Measurements from ENCODE around the gene SLMAP. TPM values are rescaled to one million over a fixed set of nuclear protein-coding genes. Genes with fewer than 3 reads are reported as not detected.
"Not testable (repeated sequence)": the region's sequence is repeated elsewhere in the genome, so short reads cannot be mapped to it uniquely, and the experiment has no call there.

Gene SLMAP
- total and polyA plus RNA-seq, 10 donors = 7.8 to 77.3 (median 62.9) TPM

DNA sequence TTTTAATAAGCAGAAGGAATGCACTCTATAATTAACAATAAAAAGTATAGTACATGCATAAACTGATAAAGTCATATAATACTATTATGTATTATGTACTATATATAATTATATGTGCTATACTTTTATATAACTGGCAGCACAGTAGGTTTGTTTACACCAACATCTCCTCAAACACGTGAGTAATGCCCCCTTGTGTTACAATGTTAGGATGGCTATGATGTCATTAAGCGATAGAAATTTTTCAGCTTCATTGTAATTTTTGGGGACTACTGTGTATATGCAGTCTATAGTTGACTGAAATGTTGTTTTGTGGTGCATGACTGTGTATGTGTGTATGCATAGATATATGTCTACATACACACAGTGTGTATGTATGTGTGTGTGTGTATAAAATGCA is 100.6 kb downstream of the SLMAP start:
- 62 to 79% (median 68%) methylated on average over 2 of the region's 2 CpGs for WGBS, 5 donors
- H3K27ac ChIP-seq = no peak overlapping the region
- no peak for DNase-seq
- H3K36me3 ChIP-seq = peaks cover 0 to 80% (median 24%) of the 10 kb centered on the region in 6 donors
- H3K4me1 ChIP-seq = no peaks in the 10 kb centered on the region
- TF ChIP-seq POLR2A (IDR thresholded peaks at IDR 0.05) = no peak
- TF ChIP-seq POLR2AphosphoS5 (IDR thresholded peaks at IDR 0.05) = no peak
- TF ChIP-seq, protein P1, sequence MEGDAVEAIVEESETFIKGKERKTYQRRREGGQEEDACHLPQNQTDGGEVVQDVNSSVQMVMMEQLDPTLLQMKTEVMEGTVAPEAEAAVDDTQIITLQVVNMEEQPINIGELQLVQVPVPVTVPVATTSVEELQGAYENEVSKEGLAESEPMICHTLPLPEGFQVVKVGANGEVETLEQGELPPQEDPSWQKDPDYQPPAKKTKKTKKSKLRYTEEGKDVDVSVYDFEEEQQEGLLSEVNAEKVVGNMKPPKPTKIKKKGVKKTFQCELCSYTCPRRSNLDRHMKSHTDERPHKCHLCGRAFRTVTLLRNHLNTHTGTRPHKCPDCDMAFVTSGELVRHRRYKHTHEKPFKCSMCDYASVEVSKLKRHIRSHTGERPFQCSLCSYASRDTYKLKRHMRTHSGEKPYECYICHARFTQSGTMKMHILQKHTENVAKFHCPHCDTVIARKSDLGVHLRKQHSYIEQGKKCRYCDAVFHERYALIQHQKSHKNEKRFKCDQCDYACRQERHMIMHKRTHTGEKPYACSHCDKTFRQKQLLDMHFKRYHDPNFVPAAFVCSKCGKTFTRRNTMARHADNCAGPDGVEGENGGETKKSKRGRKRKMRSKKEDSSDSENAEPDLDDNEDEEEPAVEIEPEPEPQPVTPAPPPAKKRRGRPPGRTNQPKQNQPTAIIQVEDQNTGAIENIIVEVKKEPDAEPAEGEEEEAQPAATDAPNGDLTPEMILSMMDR (IDR thresholded peaks at IDR 0.05 in 8 of 11, conservative IDR thresholded peaks at IDR 0.05 in 3 of 11) = no peak
- no peaks in the 10 kb centered on the region for H3K9me3 ChIP-seq
- intact Hi-C loops (cut with DNase I; ENCODE audit: low total_unique reads) = no loop called here
- no peak overlapping the region for H3K4me3 ChIP-seq
- no peaks in the 10 kb centered on the region for H3K27me3 ChIP-seq (replicated peaks in 1 of 7)

- no peak for DNase-seq
- Histone ChIP-seq H3K27ac (no peak overlapping the region), H3K4me1 (no peaks in the 10 kb centered on the region), H3K9me3 (no peaks in the 10 kb centered on the region), H3K36me3 (peaks cover 0 to 100% (median 42%) of the 10 kb centered on the region in 6 donors), H3K4me3 (no peak overlapping the region), H3K27me3 (replicated peaks in 1 of 7) (no peaks in the 10 kb centered on the region)
- intact Hi-C loops (cut with DNase I; ENCODE audit: low total_unique reads) = no loop called here
- TF ChIP-seq, protein P1 (IDR thresholded peaks at IDR 0.05 in 8 of 11, conservative IDR thresholded peaks at IDR 0.05 in 3 of 11) = no peak
- no peak for TF ChIP-seq POLR2A (IDR thresholded peaks at IDR 0.05)
- TF ChIP-seq POLR2AphosphoS5 (IDR thresholded peaks at IDR 0.05) = no peak
Measured at GRCh38 chr3:57862894-57863293, 106.8 kb downstream of the SLMAP start.

- intact Hi-C loops (cut with DNase I; ENCODE audit: low total_unique reads) = no loop called here
- no peak for DNase-seq
- Histone ChIP-seq H3K4me1 (no peaks in the 10 kb centered on the region), H3K9me3 (no peaks in the 10 kb centered on the region), H3K27ac (no peak overlapping the region), H3K27me3 (replicated peaks in 1 of 7) (no peaks in the 10 kb centered on the region), H3K36me3 (peaks cover 0 to 100% (median 38%) of the 10 kb centered on the region in 6 donors), H3K4me3 (no peak overlapping the region)
- TF ChIP-seq POLR2AphosphoS5 (IDR thresholded peaks at IDR 0.05) (no peak), POLR2A (IDR thresholded peaks at IDR 0.05) (no peak)
- TF ChIP-seq, protein P1 (IDR thresholded peaks at IDR 0.05 in 8 of 11, conservative IDR thresholded peaks at IDR 0.05 in 3 of 11) = no peak
- 90 to 97% (median 91%) methylated on average over 2 of the region's 2 CpGs for WGBS, 5 donors
Measured at GRCh38 chr3:57863380-57863779, 107.3 kb downstream of the SLMAP start.

- Histone ChIP-seq H3K27me3 (replicated peaks in 1 of 7) (no peaks in the 10 kb centered on the region), H3K27ac (no peak overlapping the region), H3K4me1 (no peaks in the 10 kb centered on the region), H3K4me3 (no peak overlapping the region), H3K9me3 (no peaks in the 10 kb centered on the region), H3K36me3 (peaks cover 0 to 93% (median 33%) of the 10 kb centered on the region in 6 donors)
- DNase-seq = no peak
- intact Hi-C loops (cut with DNase I; ENCODE audit: low total_unique reads) = no loop called here
- 14 to 46% (median 17%) methylated on average over 1 of the region's 1 CpG for WGBS, 5 donors
- TF ChIP-seq, protein P1 (IDR thresholded peaks at IDR 0.05 in 8 of 11, conservative IDR thresholded peaks at IDR 0.05 in 3 of 11) = peak in 1 of 11 experiments; percentile 14
- TF ChIP-seq POLR2A (IDR thresholded peaks at IDR 0.05) = no peak
Measured at GRCh38 chr3:57864853-57865252, 108.7 kb downstream of the SLMAP start.

- DNase-seq; H3K27ac ChIP-seq; H3K9me3 ChIP-seq; H3K4me3 ChIP-seq; H3K27me3 ChIP-seq (replicated peaks in 1 of 7); H3K4me1 ChIP-seq; intact Hi-C loops (cut with DNase I; ENCODE audit: low total_unique reads): not testable (repeated sequence)
- 100% methylated on average over 1 of the region's 1 CpG for WGBS, 5 donors
- peaks cover 0 to 85% (median 14%) of the 10 kb centered on the region in 6 donors for H3K36me3 ChIP-seq
Measured at GRCh38 chr3:57869110-57869509, 113.0 kb downstream of the SLMAP start.
